RPMI7951 (cell line): Measurements from ENCODE around the gene KRT33B. TPM values are rescaled to one million over a fixed set of nuclear protein-coding genes. Genes with fewer than 3 reads are reported as not detected.
"Not testable (repeated sequence)": the region's sequence is repeated elsewhere in the genome, so short reads cannot be mapped to it uniquely, and the experiment has no call there.

Experiments used
- DNase-seq: peaks from one replicate; pipeline ENCODE4 v3.0.0-alpha.2; 2012; ENCODE audit warnings: low read depth
- total RNA-seq: library from RNA; depleted of rRNA; stranded (reverse); fragments of >200 nt; shearing (Covaris generic); gene quantifications from 2 replicates; pipeline ENCODE4 v1.2.3, GENCODE V29; 2014

Gene KRT33B
- total RNA-seq, 1 experiment from 2014 or later = 0.24 TPM

DNA sequence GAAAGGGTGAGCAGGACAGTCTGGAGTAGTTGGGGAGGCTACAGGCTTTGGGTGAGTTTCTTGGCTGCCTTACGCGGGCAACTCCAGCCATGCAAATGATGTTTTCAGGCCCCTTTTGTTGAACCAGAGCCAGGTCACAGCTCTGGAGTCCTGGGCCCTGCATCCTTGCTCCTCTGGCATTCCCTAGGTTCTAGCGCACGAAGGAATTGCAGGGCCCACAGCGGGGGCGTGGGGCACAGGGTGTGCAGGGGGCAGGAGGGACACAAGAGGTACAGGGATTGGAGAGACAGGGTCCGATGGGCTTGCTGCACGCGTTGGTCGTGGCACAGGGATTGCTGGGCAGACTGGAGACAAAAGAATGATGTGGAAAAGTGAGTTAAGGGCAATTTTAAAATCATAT is 24.2 kb upstream of the KRT33B start:
- DNase-seq = no peak

DNA sequence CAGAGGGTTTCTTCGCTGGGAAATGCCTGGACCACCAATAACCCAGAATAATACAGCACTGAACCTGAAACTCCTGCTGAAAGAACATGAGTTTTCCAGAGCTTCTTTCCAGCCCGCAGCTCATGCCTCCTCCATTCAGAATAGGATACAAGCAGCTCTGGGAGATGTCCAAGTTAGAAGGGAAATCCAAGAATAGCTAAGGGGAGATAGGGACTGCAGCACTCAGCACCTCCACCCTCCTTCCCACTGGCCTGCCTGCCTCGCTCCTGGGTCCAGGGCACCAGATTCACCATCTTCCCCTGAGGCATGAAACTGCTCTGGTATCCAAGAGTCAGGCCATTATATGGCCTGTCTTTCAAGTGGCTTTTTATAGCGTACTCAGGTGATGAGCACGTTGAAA is 23.7 kb upstream of the KRT33B start:
- DNase-seq = peak; percentile 42

DNA sequence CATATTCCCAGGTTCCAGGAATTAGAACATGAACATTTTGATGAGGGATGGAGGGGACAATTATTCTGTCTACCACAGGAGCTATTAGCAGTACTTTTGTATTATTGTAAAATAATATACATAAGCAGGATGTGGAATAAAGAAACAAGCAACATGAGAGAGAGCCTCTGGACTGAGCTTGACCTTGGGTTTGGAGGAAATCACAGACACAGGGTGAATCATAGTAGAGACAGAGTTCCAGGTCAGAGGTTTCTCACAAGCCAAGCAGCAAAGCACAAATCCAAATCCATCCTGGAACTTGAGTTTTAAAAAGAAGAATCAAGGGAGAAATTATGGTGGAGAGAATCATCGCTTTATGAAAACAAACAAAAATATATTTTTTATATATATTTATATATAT is 22.7 kb upstream of the KRT33B start:
- DNase-seq = peak; percentile 51

DNA sequence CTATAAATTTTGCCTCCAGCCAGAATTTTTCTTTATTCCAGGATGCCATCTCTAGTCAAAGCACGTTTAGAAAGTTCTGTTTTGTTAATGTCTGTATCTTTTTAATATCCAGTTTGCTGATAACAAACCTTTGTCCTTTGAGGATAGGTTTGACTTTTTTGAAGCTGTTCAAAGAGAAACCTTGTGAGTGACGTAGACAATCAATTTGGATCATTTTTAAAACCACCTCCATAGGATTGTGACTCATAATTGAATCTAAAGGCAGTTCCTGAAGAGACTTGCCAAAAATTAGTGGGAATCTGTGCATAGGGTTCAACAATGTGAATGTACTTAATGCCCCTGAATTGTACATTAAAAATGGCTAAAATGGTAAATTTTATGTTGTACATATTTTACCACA is 21.9 kb upstream of the KRT33B start:
- DNase-seq = no peak

DNA sequence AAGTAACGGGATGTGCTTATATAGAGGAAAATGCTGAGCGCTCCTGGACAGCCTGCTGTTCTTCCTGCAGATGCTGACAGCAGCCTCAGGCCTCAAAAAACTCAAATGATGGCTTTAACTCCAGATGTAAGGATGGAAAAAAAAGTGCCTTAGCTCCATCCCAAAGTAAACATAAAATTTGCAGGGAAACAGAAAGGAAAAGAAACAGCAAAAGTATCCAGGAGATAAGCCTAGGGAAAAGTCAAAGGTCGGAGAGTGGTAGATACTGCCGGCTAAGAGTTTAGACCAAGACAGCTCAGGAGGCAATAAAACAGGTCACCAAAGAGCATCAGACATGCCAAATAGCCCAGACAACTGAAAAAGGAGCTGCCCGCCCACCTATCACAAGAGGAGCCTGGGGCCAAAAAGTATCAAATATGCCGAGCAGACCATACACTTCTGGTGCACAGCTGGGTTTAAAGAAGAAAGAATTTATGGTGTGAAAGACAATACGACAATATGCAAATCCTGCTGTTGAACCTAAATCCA is 20.9 kb upstream of the KRT33B start:
- peak; percentile 54 for DNase-seq

DNA sequence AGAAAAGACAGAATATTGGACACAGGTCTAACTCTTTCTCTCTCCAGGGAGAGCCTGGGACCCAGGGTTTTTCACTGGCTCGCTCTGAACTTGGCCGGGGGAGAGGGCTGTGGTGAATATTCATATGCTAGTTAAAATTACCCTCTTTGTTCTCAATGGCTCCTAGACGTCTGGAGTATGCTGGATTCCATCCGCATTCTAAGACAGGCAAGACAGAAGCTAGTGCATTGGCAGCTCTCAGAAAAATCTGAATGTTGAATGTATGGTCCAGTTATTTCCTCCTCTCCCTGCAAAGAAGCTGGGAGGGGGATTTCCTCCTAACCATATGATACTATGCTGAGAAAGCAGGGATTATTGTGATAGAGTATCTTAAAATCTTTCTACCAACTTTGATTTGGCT is 18.1 kb upstream of the KRT33B start:
- DNase-seq = no peak

DNA sequence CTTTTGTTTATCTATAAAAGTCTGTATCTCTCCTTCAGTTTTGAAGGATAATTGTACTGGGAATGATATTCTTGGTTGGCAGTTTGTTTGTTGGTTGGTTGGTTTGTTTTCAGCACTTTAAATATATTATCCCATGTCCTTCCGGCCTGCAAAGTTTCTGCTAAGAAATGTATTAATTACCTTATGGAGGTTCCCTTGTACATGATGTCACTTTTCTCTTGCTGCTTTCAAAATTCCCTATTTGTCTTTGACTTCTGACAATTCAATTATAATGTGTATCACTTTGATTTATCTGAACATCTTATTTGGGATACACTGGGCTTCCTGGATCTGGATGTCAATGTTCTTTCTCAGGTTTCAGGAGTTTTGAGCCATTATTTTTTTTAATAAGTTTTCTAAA is 16.6 kb upstream of the KRT33B start:
- no peak for DNase-seq

DNA sequence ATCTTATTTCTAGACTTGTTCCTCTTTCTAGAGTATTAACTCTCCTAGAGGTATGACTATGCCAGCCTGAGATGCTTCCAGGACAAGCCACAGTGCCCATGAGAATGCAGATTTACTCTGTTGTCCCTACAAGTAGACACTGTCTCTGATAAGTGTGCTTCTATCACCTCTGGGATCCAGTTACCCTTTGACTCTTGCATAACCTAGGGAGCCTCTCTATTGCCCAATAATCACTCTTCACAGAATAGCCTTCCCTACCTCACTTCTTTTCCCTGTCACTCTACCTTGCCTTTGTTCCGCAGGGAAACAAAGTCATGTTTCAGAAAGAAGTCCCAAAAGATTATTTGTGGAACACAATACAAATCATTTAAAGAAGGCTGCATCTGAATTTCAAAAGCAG is 14.1 kb upstream of the KRT33B start:
- DNase-seq = no peak

DNA sequence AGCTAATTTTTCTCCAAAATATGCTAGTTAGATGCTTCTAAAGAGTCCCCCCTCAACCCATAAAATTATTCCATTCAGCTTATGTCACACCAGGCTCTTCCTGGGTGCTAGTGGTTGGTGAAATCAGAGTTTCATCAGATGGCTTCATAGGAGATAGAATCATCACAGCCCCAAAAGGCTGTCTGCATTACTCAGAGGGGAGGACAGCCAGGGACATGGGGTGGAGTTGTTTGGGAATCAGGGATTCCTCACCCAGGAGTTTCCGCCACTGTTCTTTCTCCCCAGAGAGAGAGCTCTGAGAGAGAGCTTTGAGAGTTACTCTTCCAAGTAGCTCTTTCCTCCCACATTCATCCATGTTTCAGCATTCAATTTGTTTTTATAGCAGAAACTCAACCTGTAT is 12.8 kb upstream of the KRT33B start:
- no peak for DNase-seq

DNA sequence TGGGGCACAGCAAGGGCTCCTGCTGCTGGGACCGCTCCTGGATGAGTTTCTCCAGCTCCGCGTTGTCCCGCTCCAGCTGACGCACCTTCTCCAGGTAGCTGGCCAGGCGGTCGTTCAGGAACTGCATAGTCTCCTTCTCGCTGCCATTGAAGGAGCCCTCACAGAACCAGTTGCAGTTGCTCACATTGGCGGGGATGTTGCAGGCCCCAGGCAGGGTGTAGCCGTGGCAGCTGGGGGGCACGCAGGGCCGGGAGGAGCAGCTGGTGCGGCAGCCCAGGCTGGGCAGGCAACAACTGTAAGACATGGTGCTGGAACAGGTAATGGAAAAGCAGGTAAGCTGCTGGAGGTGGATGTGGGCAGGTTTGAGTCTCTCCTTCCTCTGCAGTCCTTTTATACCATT is 12.3 kb upstream of the KRT33B start, which contains the start of gene KRT34:
TSS of gene KRT34 (minus strand) at position 364 of the 400 bp plus-strand sequence. CDS start at position 304, 60 bp downstream.
- not testable (repeated sequence) for DNase-seq

DNA sequence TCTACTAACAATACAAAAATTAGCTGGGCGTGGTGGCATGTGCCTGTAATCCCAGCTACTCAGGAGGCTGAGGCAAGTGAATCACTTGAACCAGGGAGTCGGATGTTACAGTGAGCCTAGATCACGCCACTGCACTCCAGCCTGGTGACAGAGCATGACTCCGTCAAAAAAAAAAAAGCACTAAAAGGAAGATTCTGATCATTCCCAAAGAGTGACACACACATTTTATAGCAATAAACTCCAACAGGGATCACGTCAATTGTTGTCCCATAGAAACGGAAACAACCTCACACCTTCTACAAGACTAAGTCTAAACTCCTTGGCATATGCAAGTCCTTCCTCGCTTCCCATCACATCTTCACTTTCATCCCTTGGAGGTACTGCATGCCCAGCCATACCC is 10.5 kb upstream of the KRT33B start:
- peak; percentile 80 for DNase-seq

DNA sequence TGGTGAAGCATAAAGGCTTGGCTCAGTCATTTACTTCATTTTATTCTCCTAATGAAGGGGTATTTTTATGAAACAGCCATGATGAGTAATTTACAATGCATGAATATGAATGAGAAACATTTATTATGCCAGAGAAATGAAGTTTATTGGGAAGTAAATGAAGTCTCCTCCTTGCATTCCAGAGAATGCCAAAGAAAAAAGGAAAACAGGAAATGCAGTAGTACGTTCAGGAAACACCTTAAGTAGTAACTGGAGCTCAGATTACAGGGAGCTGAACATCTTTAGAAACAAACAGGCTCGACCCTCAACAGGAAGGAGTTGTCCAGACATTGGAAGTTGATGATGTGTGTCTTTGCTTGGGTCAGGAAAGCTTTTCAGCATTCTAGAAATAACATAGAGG is 7.9 kb upstream of the KRT33B start:
- DNase-seq = no peak

DNA sequence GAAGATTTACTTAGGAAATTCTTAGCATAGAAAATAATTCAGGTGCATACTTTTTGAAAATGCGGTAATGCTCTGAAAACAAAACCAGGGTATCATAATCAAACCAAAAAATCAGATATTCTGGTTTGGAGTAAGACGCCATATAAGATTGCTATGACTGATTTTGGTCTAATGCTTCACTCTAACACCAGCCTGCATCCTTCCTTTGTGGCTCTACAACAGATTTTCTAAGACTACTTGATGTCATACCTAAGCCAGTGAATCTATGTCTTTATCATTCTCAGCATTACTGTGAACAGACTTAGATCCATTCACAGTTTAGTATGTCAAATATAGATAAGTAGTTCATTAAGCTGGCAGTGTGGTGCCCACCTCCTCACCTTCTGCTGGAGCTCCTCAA is 590 bp downstream of the KRT33B start:
- no peak for DNase-seq

DNA sequence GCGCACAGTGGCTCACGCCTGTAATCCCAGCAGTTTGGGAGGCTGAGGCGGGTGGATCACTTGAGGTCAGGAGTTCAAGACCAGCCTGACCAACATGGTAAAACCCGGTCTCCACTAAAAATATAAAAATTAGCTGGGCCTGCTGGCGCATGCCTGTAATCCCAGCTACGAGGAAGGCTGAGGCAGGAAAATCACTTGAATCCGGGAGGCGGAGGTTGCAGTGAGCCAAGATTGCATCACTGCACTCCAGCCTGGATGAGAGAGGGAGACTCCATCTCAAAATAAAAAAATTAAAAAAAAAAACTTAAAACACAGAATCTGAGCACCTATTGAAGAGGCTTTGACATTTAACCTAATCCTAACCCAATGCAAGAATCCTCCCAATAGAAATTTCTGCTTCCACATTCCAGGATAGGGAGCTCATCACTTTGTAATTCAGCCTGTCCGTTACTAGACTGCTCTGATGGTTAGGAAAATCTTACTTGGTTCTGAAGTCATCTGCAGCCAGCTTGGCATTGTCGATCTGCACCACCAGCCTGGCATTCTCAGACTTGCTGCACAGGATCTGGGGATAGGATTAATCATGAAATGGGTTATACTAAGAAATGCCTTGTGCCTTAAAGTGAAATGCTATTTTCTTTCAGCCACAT is 2.1 kb downstream of the KRT33B start:
- DNase-seq = peak; percentile 43

DNA sequence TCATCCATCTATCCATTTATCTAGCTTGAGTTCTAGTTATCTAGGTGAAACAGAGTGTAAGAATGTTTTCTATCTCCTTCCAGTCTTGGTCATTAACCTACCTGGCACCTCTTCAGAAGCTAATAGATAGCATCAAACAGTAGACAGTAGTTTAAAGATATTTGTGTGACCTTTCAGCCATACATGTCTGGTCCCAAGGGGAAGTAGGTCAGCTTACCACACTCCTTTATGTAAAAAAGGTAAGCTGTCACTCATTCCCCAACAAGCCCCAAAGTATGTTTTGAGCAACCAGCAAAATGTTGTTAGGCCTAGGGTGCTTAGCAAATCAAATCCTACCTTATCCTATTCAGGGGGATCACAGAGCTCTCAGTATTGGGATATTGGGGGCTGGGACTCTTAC is 3.5 kb downstream of the KRT33B start:
- DNase-seq = no peak

DNA sequence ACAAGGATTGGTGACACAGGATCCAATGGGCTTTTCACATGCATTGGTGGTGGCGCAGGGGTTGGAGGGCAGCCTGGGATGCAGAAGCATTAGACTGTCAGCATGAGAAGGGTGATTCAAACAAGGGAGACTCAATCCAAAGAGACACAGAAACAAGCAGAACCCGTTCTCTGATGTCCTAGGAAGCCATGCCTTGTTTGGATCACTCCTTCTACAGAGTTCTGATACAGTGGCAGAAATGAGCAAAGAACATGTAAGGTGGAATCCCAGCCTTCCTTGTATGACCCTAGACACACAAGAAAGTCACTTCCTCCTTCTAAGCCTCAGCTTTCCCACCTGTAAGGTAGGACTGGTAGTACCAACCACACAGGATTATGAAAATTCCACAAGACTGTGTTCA is 5.7 kb downstream of the KRT33B start:
- DNase-seq = no peak

DNA sequence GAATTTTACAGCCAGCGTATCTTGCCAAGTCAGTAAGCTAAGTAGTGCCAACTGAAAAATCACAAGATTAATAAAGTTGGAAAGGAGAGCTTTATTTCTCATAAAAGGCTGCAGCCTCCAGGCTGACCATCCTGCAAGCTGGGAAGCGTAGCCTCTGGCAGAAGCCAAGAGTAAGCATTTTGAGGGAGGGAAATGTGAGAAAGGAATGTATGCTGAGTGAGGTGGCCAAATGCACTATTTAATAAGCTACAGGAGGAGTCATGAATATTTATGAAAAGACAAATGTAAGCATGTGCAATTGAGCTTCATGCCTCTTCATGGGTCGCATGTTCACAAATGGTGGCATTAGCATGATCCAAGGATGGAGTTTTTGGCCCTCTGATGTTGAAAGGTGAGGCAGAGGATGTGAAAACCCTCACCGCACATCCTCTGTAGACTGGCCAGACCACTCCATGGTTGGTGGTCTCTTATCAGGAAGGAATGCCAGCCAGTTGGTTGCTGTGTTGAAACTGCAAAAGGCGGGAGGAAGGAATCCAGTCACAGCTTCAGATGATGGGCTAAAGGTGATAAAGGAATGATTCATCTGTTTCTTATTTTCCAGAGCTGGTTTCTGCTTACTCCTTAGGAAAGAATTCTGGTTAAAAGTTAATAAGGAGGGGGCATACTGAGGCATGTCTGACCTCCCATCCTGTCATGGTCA is 9.2 kb downstream of the KRT33B start:
- peak; percentile 79 for DNase-seq

DNA sequence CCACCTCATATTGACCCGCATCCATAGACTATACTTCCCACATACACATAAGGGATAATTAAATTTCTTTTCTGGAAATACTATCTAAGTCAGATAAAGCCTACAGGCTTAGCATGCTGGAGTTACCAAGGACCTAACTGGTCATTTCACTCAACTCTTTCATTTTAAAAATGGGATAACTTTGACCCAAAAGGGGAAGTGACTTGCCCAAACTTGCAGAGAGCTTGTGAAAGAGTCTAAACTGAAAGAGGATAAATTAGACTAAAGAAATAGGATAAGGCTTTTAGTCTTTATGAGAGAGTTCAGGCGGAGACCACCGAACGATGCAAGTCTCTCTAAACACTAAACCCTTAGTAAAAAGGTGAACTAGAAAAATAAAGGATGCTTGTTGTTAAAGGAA is 15.1 kb downstream of the KRT33B start:
- DNase-seq = no peak

DNA sequence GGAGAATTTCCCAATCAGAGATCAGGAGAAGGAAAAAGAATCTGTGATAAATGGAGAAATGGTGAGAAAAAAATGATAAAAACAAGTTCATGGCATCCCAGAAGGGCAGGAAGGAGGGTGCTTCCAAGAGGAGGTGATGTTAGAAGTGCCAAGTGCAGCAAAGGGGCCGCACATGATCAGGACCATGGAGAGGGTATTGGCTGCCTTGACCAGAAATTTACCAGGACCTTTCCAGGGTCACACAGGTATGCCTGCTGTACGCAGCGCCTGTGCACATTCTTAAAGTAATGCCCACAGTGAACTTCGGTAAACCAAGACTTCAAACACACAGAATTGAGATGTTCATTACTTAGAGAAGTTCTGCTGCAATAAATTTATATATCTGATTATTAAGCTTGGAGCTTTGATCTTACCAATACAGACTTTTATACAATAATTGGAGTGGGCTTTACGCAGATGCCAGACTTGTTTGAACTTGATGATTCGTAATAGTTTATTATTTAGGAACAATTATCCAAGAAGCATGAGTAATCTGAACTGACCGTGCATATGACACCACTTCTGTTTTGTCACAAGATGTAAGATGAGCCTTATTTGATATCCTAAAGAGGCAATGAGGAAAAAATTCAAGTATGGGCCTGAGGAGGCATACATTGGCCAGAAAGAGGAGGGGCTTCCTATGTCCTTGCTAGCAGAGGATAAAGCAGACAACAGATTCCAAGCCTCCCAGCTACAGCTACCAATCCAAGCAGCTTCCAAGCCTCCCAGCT is 16.8 kb downstream of the KRT33B start:
- DNase-seq = peak; percentile 15

DNA sequence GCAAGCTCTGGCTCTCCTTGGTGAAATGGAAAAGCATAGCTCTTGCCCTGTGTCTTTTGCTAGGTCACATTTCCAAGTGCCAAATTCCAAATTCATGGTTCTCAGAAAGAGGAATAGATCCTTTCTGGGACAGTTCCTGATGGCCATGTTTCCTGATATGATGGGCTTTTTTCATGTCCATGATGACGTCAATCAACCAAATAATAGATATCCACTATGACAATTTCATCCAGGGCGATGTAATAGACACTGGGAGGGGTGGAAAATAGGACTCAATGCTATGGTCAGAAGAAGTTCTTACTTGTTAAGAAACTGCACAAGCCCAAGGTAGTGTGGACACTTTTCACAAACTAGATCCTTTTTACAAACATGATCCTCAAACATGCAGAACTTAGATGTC is 18.4 kb downstream of the KRT33B start:
- no peak for DNase-seq

DNA sequence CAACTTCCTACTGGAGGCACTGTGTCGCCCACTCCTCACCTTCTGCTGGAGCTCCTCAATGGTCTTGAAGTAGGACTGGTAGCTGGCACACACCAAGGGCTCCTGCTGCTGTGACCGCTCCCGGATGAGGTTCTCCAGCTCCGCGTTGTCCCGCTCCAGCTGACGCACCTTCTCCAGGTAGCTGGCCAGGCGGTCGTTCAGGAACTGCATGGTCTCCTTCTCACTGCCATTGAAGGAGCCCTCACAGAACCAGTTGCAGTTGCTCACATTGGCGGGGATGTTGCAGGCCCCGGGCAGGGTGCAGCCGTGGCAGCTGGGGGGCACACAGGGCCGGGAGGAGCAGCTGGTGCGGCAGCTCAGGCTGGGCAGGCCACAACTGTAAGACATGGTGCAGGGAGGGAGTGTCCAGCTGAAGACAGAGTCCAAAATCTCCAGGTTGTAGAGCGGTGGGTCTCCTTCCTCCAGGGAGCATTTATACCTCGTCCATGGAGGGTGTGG is 19.2 kb downstream of the KRT33B start, which contains the start of gene KRT33A:
TSS of gene KRT33A (minus strand) at position 448 of the 498 bp plus-strand sequence. CDS start at position 387, 61 bp downstream.
- DNase-seq = not testable (repeated sequence)
